Glomerular visceral epithelial cell (primary cell): ENCODE results near the gene NAA20.

ENCODE experiments used
- DNase-seq: peaks from one replicate; pipeline ENCODE4 v3.0.0-alpha.2; 2016; ENCODE audit errors: extremely low spot score

The NAA20 gene

DNA sequence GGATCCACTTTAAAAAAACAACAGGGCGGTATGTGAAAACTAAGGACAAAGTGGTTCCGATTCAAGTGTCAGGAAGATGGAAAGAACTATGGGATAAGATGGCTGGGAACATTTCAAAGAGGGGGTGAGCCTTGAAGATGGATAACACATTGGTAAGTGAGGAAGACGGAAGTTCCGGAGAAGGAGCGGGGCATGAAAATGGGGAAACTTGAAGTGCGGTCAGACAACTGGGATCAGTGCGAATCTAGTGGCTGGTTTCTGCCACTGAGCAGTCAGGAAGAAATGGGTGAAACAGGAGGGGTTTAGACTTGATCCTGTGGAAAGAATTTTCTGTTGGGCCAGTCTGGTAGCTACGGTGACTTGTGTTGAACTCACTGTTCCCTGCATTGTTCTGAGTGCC lies 1.2 kb downstream of the NAA20 start:
- no peak for DNase-seq

DNA sequence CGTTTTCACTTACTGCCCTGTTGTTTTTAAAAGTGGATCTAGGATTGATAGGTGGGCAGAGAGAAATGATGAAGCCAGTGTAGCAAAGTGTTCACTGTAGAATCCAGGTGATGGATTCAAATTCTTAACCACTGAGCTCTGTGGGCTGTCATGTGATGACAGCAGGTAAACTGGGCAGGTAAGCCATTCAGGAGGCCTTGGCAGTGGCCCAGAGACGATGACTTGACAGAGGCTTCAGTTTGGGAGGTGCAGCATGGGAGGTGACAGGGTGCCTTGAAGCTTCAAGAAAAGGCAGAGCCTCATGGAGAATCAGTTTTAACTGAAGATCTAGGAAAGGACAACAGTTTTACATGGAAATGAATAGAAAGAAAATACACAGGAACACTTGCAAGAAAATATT lies 2.0 kb downstream of the NAA20 start:
- DNase-seq, result no peak

GRCh38 chr20:20020908-20021307 lies 3.7 kb downstream of the NAA20 start:
- DNase-seq, result no peak

DNA sequence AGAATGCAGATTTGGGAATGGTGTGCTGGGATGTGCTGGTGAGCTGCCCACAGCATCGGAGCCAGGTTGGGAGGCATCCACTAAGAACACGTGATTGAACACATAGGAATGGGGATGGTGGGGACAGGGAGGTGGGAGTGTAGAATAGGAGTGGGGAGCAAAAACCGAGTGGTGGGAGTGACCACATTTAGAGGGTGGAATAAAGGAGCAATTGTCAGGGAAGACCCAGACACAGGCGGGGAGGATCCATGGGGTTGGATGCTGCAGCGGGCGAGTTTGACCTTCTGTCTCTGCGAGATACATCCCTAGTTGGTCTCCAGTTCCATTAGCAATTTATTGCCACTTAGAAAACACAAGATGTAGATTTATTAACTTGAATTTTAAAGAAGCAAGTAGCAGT lies 4.7 kb downstream of the NAA20 start:
- DNase-seq, result no peak

- DNase-seq, result no peak
Observed at GRCh38 chr20:20022498-20022897, 5.3 kb downstream of the NAA20 start.

- DNase-seq, result no peak
Observed at GRCh38 chr20:20023395-20023794, 6.2 kb downstream of the NAA20 start.

- peak; percentile 42 for DNase-seq
Observed at GRCh38 chr20:20024942-20025341, 7.8 kb downstream of the NAA20 start.

GRCh38 chr20:20027284-20027683 lies 10.1 kb downstream of the NAA20 start:
- no peak for DNase-seq

- DNase-seq, result no peak
Observed at GRCh38 chr20:20031790-20032189, 14.6 kb downstream of the NAA20 start.

GRCh38 chr20:20034486-20034885 lies 17.3 kb downstream of the NAA20 start:
- DNase-seq, result no peak

GRCh38 chr20:20036756-20037155 lies 19.6 kb downstream of the NAA20 start:
- DNase-seq, result no peak

- peak; percentile 32 for DNase-seq
Observed at GRCh38 chr20:20037960-20038359, 20.8 kb downstream of the NAA20 start.

GRCh38 chr20:20038586-20038985 lies 21.4 kb downstream of the NAA20 start:
- no peak for DNase-seq

GRCh38 chr20:20039752-20040387 lies 22.7 kb downstream of the NAA20 start:
- no peak for DNase-seq

- DNase-seq, result no peak
Observed at GRCh38 chr20:20051767-20052073, 34.6 kb downstream of the NAA20 start.

DNA sequence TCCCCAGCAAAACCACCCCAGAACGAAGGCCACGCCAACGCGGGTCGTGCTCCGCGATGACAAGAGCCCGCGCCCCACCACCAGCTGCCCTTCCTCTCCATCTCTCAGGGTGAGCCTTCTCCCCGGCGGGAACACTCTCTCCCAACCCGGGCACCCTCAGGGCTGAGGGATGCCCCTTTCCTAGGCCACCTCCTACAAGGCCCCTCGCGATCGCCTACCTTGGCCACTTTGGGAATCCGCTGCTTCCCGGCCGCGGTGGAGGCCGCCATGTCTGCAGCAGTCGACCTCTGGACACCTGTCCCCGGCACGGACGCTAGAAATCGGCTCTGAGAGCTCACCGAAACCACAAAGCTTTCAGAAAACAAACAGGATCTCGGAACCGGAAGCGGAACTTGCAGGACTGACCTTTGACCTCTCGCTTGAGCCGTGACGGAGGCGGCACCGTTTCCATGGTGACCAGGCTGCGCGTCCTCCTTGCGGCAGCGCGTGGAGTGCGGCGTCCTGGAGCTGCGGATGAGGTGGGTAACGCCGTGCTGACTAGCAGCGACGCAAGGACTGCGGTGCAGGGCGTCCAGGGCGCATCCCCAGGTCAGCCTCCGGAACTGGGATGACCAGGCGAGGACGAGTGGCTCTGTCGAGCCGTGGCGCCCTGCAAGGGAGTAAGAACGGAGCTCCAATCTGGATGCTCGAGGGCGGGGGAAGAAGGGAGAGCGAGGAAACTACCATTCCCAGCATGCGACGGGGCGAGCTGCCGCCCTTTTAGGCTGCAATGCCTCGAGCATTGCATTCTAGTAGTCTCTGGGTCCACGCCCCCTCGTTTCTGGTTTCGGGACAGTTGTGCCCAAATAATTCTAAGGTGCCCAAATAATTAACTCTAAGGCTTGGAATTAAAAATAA lies 35.2 kb downstream of the NAA20 start, which contains the start of the genes CFAP61 and CRNKL1:
TSS of gene CFAP61 (plus strand) at position 459 of the 897 bp plus-strand sequence. CDS start 4,122 bp downstream, outside the sequence.
TSS of gene CRNKL1 (minus strand) at position 393 of the 897 bp plus-strand sequence. CDS start at position 269, 124 bp downstream.
- peak; percentile 97 for DNase-seq

GRCh38 chr20:20060234-20060998 lies 43.3 kb downstream of the NAA20 start:
- DNase-seq, result no peak

DNA sequence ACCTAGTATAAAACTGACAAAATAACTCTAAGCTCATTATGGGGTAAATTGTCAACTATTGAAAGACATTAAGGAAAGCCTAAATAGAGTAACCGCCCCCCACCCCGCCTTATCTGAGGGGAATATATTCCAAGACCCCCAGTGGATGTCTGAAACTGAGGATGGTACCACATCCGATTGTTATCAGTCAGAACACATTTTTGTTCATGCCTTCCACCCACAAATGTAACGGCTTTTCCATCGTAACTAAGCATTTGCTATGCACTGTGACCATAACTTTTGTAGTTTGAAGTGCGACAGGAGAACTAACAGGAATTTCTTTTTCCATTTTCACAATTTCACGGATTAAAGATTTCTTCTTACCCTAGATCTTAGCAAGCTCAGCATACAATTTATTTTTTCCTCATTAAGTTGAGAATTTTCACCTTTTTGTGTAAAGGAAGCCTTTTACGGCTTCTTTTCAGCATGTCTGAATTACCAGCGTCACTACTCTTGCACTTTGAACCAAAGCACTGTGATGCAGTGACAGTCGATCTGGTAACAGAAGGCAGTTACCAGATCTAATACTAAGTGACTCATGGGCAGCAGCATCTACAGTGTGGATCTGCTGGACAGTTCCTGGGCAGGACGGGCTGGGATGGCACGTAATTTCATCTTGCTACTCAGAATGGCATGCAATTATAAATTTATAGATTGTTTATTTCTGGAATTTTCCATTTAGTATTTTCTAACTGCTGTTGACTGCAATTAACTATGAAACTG lies 47.0 kb downstream of the NAA20 start:
- DNase-seq, result no peak

DNA sequence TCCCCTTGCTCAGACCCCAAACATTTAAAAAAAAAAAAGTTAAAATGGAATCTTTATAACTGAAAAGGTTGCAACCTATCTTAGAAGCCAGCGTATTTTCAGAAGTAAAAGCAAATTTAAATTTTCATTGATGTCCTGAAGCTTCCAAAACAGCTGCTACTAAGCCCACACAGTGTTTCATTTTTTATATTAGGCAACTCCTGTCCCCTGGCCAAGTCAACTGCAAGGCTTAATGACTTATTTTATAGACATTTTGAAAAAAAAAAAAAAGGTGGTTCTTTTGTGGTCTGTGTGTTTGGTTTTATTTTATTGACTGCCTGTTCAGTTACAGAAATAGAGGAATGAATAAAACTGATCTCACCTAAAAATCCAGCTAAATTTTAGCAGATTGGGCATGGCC lies 48.2 kb downstream of the NAA20 start:
- DNase-seq, result no peak

GRCh38 chr20:20070871-20071726 lies 53.9 kb downstream of the NAA20 start:
- no peak for DNase-seq
